Occipital lobe (tissue), 2 donors: ENCODE measurements around the gene CFAP65. TPM values are rescaled to one million over a fixed set of nuclear protein-coding genes. Genes with fewer than 3 reads are reported as not detected.
A peak's percentile ranks its signal among the peaks of the same experiment; 100 is the strongest.

ENCODE experiments used
- DNase-seq: peaks from one replicate; lab custom pipeline; 2025; lab: John Stamatoyannopoulos, UW
- total RNA-seq: library from RNA; depleted of rRNA; stranded (reverse); fragments of >200 nt; gene quantifications from one replicate; pipeline ENCODE4 v1.2.3, GENCODE V29; 2014

The CFAP65 gene
- total RNA-seq, 1 donor from 2014 or later, result 0.16 TPM

GRCh38 chr2:218979846-218980734, 61.2 kb downstream of the CFAP65 start:
- DNase-seq, result peak; percentile 57

GRCh38 chr2:218975060-218975777, 66.1 kb downstream of the CFAP65 start:
- DNase-seq, result no peak

GRCh38 chr2:218970894-218971293, 70.4 kb downstream of the CFAP65 start:
- DNase-seq, result no peak

GRCh38 chr2:218964041-218964771, 77.1 kb downstream of the CFAP65 start:
- no peak for DNase-seq

GRCh38 chr2:218963601-218964000, 77.7 kb downstream of the CFAP65 start:
- DNase-seq, result no peak

GRCh38 chr2:218962859-218963492, 78.3 kb downstream of the CFAP65 start:
- DNase-seq, result peak; percentile 74

GRCh38 chr2:218961651-218962570, 79.4 kb downstream of the CFAP65 start:
- no peak for DNase-seq

GRCh38 chr2:218961229-218961628, 80.1 kb downstream of the CFAP65 start:
- no peak for DNase-seq

GRCh38 chr2:218960309-218961165, 80.8 kb downstream of the CFAP65 start:
- DNase-seq, result no peak

GRCh38 chr2:218959761-218960308, 81.5 kb downstream of the CFAP65 start:
- DNase-seq, result no peak

GRCh38 chr2:218959141-218959731, 82.1 kb downstream of the CFAP65 start, which contains the start of gene CDK5R2:
CDK5R2 (plus strand) TSS chr2:218959666; CDS start chr2:218959821, 155 bp downstream.
- DNase-seq, result peak; percentile 86

- DNase-seq, result no peak
These were observed 83.0 kb downstream of the CFAP65 start for GRCh38 chr2:218958276-218958675.

- DNase-seq, result no peak
These were observed 83.6 kb downstream of the CFAP65 start for GRCh38 chr2:218957671-218958070.

GRCh38 chr2:218956039-218956438, 85.3 kb downstream of the CFAP65 start:
- DNase-seq, result no peak

- peak; percentile 67 for DNase-seq
These were observed 86.6 kb downstream of the CFAP65 start for GRCh38 chr2:218954541-218955300.

- no peak for DNase-seq
These were observed 87.9 kb downstream of the CFAP65 start for GRCh38 chr2:218953366-218953954.
